ENCODE data around the gene EGLN3.

DNA sequence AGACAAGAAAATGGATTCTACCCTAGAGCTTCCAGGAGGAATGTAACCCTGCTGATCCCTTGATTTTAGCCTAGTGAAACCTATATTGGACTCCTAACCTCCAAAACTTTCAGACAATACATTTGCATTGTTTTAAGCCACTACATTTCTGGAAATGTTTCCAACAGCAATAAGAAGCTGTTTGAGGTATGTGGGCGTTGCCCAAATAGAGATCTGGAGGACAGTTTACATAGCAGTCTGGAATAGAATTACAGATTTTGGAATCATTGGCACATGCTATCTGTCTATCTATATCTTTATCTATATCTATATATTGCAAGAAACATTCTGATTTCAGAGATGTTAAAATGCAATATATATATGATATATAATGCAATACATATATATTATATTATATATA is 42.4 kb upstream of the EGLN3 start:
- no peak for TF ChIP-seq POLR2A (IDR thresholded peaks at IDR 0.05)
- TF ChIP-seq CTCF (IDR thresholded peaks at IDR 0.05), result no peak

All from right lobe of liver (tissue), 4 donors.